DMS153 (cell line): ENCODE measurements around the gene PADI2.

ENCODE experiments used
- DNase-seq: peaks from one replicate; lab custom pipeline; 2025; lab: John Stamatoyannopoulos, UW

Gene PADI2

GRCh38 chr1:17139637-17140036 lies 20.4 kb upstream of the PADI2 start:
- DNase-seq: no peak

DNA sequence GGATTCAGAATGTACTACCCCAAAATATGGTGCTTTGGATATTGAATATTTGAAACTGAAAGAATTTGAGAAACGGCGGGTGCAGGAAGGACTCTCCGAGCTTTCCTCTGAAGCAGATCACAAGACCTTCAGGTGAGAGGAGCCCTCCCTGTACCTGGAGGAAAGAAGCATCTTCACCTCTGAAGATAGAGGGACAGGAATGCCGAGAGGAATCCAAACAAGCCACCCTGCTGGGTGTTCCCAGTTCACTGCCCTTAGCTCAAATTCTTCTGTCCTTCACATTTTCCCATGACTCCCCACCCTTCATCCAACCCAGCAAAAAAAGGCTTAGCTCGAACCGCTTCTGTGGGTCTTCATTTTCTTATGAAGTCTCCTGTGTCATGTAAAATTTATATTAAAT lies 18.2 kb upstream of the PADI2 start:
- DNase-seq: no peak

DNA sequence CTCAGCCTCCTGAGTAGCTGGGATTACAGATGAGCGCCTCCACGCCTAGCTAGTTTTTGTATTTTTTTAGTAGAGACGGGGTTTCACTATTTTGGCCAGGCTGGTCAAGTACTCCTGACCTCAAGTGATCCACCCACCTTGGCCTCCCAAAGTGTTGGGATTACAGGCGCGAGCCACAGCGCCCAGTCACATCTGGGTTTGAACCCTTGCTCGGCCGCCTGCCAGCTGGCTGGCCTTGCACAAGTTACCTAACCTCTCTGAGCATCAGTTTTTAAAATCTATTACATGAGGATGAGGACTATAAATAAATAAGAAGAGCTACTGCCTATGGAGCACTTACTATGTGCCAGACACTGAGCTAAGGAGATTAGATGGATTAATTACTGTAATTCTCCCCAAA lies 17.7 kb upstream of the PADI2 start:
- DNase-seq: no peak

DNA sequence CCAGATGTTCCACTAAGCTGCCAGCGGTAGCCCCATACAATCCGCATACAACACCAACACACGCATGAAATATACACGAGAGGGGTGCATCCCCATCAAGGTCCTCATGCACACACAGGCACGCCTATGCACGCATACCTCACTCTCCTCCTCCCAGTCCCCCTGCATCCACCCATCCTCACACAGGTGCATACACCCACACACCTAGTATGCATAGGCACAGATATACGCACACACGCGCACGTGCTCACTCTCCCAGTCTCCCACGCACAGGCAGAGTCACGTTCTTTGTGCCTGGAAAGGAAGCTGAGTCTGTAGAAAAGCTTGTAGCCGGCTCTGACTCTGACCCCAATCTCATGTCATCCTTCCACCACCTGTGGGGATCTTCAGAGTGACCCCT lies 16.9 kb upstream of the PADI2 start:
- DNase-seq: no peak

GRCh38 chr1:17135530-17135929 lies 16.3 kb upstream of the PADI2 start:
- DNase-seq: peak; percentile 76

GRCh38 chr1:17134724-17135123 lies 15.5 kb upstream of the PADI2 start:
- DNase-seq: no peak

DNA sequence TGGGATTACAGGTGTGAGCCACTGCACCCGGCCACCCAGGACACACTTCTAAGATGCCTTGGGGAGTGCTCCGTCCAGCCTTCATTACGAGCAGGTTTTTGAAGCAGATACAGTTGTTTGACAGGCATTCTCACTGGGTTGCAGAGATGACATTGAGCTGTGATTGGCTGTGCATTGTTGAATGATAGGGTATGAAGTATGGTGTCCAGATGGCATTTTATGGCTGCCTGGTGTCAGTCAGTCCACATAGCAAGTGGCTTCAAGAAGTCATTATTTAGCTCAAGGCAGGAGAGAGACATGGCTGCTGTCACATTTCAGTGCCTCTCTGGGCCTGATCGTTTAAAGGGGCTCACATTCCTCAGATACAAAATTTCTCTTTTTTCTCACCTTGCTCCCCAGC lies 14.8 kb upstream of the PADI2 start:
- no peak for DNase-seq

- DNase-seq: no peak
Measured at GRCh38 chr1:17130138-17130635, 10.9 kb upstream of the PADI2 start.

DNA sequence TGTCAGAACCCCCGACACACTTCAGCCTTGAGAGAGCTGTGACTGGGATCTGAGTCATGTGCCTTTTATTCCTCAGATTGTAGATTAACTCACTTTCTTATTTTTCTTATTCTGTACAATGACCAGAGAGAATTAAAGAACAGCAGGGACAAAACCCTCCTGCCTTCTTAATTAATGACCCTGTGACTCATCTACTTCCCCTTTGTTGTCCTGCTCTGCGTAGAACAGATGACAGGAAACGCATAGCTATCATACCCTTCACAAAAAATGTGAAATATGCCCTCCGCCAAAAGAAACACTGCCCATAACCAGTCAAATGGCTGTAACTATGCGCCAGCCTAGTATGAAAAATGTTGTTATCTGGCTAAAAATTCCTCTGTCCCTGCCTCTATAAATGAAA lies 9.1 kb upstream of the PADI2 start:
- no peak for DNase-seq

GRCh38 chr1:17125756-17126237 lies 6.5 kb upstream of the PADI2 start:
- peak; percentile 28 for DNase-seq

- no peak for DNase-seq
Measured at GRCh38 chr1:17123196-17124045, 4.2 kb upstream of the PADI2 start.

- DNase-seq: no peak
Measured at GRCh38 chr1:17122521-17123164, 3.4 kb upstream of the PADI2 start.

DNA sequence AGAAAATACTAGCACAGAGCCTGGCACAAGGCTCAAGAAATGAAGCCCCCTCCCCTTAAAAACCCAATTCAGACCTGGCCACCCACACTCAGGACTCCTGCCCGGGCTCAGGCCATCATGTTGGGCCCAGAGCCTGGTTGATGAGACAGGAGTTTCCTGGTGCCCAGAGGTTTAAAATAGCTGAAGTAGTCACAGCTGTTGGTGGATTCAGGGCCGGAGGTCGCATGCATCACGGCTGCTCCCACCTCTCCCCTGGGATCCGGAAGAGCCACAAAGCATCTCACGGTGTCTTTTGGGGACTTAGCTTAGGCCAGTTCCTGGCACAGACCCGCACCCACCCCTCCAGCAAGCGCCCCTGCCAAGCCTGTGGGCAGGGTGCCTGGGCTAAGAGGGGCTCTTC lies 2.6 kb upstream of the PADI2 start:
- no peak for DNase-seq

GRCh38 chr1:17120962-17121837 lies 1.9 kb upstream of the PADI2 start:
- DNase-seq: no peak

DNA sequence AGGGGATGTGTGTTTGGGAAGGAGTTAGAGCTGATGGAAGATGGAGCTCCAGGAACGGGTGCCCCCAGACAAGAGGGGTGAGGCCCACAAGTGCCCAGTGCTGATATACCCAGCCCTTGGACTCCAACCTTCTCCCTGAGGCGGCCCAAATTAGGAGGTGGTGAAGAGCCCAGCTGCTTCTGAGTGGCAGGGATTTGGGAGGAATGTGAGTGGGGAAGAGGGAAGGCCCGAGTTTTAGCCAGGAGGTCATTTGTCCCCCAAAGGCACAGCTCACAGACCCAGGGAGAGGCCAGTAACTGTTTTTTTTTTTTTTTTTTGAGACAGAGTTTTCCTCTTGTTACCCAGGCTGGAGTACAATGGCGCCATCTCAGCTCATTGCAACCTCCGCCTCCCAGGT lies 1.2 kb upstream of the PADI2 start:
- DNase-seq: no peak

- no peak for DNase-seq
Measured at GRCh38 chr1:17119773-17120480, 676 bp upstream of the PADI2 start.

DNA sequence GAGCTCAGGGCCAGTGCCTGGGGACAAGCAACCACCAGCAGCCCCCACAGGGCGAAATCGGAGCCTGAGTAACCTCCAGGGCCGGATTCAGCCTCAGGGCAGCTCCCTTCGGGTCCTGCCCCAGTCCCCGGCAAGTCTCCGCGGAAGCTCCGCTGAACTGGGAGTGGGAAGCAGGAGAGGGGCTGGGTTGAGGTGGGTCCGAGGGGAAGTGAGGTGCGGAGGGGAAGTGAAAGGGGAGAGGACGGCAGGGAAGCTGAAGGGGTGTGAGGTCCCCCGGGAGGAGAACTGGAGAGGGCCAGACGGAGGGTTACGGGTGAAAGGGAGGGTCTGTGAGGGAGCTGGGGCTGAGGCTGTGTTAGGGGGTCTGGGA lies 560 bp downstream of the PADI2 start:
- no peak for DNase-seq

DNA sequence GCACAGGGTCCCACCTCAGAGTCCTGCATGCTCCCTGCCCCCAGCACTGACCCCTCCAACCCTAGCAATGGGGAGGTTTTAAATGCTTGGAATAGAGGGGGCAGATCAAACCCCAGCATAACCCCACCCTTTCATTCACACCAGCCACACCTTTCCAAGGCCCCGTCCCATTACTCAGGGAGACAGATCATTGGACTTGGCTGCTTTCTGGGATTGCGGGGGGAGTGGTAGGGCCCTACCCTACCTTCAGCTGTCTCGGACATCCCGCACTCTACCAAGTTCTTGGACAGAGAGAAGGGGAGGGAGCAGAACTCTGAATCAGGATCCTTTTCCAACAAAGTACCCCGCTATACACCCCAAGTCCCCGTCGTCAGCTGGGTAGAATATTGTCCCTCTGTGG lies 983 bp downstream of the PADI2 start:
- no peak for DNase-seq

DNA sequence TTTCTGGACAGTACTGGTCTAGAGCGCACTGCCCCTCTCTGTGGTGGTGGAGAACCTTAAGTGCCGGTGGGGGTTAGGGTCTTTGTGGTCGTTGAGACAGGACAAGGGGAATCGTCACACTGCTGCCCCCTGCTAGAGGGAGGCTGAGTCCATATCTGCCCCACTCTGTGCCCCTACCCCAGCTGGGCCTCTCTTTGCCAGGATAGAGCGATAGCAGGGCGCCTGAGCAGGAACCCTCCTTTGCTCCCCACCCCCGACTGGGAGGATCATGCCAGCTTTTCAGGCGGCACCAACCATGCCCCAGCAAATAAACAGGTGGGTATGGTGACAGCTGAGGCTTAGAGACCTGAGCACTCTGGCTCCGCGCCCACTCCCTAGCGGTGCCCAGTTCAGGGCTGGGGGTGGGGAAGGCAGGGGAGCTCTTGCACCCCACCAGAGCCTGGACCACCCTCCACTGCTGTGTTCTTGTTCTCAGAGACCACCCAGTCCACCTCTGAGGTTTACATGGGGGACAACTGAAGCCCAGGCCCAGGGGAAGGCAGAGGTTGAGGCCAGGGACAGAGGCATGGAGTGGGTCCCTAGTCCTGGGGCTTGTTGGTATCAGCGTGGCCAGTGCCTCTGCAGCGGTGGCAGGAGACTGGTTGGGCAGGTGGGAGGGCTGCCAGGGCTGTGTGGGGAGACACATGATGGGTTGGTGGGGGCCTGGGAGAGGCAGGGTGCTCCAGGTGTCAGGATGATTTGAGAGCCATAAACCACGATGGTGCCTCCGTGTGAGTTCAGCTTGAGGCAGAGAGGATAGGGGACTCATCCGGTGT lies 1.6 kb downstream of the PADI2 start:
- DNase-seq: no peak

- DNase-seq: no peak
Measured at GRCh38 chr1:17116643-17117042, 2.6 kb downstream of the PADI2 start.

GRCh38 chr1:17113963-17114362 lies 5.3 kb downstream of the PADI2 start:
- DNase-seq: no peak
